Dedifferentiated amniotic fluid mesenchymal stem cell (primary cell): ENCODE data around the gene RHOT1.

Source experiments
- DNase-seq: peaks from one replicate; pipeline ENCODE4 v3.0.0-alpha.2; 2016; ENCODE audit errors: extremely low spot score

RHOT1 gene

GRCh38 chr17:32268734-32269288 is 126.5 kb downstream of the RHOT1 start:
- no peak for DNase-seq

GRCh38 chr17:32269377-32269776 is 127.1 kb downstream of the RHOT1 start:
- DNase-seq: no peak

- no peak for DNase-seq
These were observed 129.5 kb downstream of the RHOT1 start for GRCh38 chr17:32271844-32272243.

- DNase-seq: no peak
These were observed 131.8 kb downstream of the RHOT1 start for GRCh38 chr17:32274101-32274500.

- no peak for DNase-seq
These were observed 132.3 kb downstream of the RHOT1 start for GRCh38 chr17:32274643-32275042.
